SKM-1 (cell line): ENCODE results near the gene TSPAN18.
A peak's percentile ranks its signal among the peaks of the same experiment; 100 is the strongest.

Experiments
- DNase-seq: peaks from one replicate; lab custom pipeline; 2025; ENCODE audit not compliant: unreplicated experiment; lab: John Stamatoyannopoulos, UW

Gene TSPAN18

DNA sequence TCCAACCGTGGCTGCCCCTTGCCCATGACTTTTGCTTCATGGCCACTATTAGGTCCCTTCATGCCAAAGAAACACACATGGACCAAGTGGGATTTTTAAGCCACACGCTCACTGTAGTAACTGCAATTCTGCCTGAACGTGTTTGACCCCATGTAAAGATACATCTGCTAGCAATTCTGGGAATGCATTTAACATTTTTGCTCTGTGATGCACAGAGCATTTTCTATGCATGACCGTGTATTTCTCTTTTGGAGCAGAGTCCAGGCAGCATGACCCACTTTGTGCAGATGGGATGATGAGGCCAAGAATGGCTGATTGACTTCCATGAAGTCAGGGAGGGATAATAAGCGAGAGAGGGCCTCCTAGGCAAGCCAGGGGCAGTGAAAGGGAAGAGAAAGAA lies 115.5 kb downstream of the TSPAN18 start:
- no peak for DNase-seq

DNA sequence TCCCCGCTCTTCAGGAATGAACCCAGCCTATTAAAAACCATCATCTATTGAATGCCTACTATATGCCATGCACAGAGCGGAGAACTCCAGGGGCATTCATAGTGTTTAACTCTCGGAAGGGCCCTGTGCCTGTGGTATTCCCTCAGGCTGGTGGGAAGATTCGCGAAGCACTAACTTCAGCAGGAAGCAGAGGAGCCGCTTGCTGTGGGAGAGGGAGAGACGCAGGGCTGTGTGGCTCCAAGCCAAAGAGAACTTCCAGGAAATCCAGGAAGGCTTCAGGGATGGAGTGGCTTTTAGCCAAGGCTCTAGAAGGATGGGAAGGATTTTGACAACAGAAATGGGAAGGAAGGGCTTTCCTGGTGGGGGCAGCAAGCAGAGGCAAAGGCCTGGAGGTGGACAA lies 120.1 kb downstream of the TSPAN18 start:
- no peak for DNase-seq

DNA sequence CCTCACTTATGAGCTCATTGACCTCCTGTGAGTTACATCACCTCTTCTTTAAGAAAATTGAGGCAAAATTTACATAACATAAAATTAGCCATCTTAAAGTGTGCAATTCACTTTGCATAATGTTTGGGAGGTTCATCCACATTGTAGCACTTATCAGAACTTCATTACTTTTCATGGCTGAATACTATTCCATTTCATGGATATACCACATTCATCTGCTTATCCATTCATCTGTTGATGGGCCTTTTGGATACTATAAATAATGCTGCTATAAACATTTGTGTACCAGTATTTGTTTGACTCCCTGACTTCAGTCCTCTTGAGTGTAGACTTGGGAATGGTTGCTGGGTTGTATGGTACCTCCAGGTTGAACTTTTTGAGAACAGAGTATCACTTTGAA lies 120.6 kb downstream of the TSPAN18 start:
- DNase-seq, result no peak

DNA sequence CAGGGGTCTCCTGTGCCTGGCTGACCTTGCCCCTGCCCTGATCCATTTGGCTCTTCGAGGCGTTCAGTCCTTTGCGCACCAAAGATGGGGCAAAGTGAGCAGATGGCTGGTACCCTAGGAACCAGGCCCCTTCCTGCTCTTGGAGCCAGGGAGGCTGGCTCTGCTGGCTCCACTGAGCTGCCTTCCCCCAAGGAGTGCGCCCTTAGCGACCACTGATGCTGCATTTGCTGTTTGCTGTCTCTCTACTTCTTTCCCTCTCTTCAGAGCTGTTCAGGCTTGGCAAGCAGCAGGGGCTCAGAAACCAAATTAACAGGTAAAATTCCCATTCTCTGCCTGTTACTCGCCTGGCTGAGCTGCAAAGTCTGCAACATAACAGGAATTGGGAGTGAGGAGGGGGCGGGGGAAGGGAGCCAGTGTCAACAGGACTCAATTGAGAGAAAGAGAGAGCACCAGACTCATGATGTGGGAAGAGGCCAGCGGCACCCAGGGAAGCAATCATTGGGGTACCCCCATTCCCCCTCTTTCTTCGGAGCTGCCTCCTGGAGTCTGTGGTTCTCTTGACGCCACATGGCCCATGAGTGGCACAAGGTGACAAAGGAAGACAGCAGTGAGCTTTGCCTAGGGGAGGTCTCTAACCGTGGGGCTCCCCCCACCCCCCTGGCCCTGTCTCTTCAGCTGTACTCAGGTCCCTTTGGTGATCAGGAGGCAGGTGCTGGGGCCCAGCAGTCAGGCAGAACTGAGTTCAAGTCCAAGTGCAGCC lies 121.6 kb downstream of the TSPAN18 start:
- no peak for DNase-seq

DNA sequence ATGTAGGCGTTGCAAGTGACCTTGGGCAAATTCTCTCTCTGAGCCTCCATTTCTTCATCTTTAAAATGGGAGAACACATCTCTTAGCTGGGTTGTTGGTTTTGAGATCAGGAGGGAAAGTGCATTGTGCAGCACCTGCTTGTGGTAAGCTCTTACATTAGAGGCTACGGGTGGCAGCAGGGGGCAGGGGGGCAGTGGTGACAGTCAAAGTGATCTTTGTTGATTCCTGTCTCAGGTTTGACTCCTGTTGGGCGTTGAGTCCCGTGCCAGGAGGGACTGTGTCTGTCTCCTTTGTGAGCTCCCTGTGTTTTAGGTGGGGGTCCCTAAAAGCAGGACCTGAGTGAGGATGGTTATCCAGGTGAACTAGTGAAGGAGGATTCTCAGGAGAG lies 122.2 kb downstream of the TSPAN18 start:
- no peak for DNase-seq

DNA sequence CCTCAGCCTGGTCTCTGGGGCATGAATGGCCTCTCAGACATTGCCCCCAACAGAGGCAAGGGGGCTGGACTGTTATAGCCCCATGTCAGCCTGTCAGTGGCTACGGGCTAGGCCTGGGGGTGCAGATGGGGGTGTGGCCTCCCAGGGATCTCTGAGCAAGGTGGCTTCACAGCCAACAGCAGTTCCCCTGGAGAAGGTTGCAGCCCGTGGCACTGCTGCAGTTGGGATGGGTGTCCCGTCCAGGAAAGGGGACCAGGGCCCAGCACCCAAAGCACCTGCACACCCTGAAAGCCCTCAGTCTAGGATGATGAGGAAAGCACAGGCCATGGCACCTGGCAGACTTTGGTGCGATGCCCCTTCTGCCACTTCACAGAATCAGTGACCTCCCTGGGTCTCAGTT lies 122.7 kb downstream of the TSPAN18 start:
- no peak for DNase-seq

DNA sequence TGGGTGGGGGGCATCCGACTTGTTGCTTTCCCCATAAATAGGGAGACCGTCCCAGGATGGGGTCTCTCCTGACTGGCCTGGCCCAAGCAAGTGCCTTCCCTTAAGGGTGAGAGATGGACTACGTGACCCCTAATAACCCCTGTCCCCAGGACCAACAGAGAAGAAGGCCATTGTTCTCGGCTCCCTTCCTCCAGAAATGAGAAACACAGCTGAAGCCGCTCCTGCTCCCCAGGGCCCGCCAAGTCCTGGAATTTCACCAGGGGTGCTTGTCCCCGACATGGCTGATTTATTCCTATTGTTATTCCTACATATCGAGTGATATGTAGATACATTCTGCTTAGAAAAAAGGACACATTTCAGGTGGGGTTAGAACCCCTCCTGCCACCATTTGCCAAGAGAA lies 123.2 kb downstream of the TSPAN18 start:
- no peak for DNase-seq

DNA sequence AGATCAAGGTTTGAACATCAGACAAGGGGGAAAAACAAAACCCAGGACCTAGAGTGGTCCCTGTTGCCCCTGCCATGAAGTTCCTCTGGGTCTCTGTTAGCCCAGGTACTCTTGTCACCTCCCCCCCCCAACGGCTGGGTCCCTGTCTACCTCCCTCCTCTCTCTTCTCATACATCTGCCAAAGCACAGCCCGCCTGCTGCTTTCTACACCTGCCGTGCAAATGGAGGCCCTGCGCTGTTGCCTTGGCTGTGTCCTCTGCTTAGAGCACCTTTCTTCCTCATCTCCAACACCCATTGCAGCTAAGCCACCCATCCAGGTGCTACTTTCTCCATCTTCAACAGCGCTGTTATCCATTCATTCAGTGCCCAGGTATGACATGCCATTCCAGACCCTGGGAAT lies 124.7 kb downstream of the TSPAN18 start:
- no peak for DNase-seq

DNA sequence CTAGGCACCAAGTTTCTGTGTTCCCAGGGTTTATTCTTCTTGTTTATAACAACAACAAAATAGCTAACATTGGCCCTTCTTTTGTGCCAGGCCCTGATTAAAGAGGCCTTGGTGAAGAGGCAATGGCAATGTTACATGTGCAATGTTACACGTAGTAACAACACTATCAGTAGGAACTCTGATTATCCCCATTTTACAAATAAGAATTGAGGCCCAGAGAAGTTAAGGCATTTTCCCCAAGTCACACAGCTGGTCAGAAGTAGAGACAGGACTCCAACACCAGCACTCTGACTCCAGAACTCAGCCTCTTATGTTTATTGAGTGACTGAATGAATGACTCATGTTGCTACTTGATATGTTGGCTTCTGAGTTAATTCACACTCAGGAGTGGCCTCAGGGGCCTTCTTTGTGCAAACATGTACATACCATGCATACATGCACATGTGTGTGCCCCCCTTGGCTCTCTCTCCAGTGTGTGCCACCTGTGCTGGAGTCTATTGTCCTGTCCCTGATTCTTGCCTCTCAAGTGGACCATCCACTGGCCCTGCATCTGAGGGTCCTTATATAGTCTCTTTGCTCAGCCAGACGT lies 125.5 kb downstream of the TSPAN18 start:
- no peak for DNase-seq

DNA sequence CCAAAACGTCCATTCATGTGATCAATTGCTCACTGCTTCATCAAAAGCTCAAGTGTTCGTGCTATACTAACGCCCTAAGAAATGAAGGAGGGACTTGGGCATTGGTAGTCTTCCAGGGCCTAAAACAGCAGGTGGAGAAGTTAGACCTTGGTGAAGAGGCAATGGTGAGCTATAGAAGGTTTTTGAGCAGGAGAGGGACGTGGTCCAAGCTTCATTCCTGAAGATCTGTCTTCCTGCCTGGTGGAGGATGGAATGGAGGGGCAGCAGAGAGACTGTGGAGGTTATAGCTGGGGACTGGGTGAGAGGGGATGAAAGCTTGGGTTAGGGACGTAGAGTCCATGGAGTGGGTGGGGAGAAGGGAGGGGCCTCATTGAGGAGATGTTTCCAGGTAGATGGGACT lies 126.2 kb downstream of the TSPAN18 start:
- DNase-seq, result no peak

DNA sequence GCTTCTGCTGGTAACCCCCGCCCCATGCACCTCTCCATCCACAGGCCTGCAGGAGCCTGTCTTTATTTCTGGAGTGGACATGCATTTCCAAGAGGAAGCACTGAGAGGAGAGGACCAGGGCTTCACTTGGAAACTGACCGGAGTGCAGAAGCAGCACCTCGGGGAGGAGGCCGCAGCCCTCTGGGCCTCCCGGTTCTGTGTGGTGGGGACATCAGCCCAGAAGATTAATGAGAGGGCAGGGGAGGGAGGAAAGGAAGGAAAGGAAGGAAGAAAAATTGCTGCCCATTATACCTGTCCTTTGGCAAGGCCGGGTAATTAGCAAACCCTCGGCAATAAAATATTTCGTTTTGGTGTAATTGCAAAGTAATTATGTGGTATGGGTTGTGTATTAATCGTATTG lies 126.9 kb downstream of the TSPAN18 start:
- DNase-seq, result no peak

DNA sequence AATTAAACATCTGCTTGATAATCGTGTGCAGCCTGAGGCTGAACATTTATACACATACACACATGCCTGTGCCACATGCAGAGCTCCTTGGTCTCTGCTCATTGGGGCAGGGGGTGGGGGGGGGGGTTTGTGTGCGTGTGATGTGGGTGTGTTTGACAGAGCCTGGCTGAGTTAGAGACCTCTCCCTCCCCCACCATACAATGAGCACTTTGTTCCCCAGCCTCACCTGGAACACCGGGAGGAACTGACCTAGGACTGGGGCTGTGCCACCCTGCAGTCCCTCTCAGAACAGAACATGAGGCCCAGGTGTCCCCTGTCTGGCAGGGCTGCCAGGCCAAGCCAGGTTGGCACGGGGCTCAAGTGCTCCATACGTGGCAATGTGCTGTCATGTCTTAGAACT lies 127.3 kb downstream of the TSPAN18 start:
- no peak for DNase-seq

DNA sequence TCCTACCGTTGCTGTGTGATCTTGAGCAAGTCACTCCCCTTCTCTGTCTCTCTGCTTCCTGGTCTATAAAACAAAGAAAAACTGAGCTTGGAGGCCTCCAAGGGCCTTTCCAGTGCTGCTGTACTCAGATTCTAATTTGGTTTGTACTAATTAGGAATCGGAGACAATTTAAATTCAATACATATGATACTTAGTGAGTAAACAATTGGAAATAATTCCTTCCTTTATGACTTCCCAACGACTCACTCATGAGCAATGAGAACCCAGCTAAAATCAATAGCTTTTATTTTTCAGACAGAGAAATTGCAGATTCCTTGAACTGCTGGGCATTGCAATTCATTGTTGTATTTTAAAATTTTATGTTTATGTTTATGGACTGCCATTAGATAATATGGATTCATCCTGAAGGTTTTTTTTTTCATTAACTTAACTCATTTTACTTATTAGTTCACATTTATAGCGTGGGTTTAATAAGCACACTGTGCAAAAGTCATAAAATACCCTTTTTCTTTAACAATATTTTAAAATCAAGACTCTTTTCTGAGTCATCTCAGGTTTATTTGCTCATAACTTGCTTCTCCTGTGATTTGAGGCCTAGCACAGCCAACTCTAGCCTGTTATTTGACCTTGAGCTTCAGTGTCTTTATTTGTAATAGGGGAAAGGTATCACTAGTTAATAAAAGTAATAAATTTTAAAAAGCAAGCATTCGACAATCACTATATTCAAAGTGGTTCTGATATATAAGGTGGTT lies 128.2 kb downstream of the TSPAN18 start:
- DNase-seq, result no peak

DNA sequence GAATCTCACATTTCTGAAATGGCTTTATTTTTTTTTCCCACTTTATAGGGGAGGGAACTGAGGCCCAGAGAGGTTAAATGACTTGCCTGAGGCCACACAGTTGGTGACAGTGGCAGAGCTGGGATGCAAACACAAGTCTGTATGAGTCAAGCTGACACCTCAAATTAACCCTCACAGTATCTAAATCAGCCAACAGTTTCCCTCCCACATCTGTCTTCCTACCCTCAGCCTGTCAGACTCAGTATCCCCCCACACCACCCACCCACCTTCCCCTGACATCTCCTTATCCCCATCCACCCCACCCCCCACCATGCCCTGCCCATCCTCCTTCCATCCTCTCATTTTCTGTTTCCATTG lies 128.7 kb downstream of the TSPAN18 start:
- DNase-seq, result no peak

DNA sequence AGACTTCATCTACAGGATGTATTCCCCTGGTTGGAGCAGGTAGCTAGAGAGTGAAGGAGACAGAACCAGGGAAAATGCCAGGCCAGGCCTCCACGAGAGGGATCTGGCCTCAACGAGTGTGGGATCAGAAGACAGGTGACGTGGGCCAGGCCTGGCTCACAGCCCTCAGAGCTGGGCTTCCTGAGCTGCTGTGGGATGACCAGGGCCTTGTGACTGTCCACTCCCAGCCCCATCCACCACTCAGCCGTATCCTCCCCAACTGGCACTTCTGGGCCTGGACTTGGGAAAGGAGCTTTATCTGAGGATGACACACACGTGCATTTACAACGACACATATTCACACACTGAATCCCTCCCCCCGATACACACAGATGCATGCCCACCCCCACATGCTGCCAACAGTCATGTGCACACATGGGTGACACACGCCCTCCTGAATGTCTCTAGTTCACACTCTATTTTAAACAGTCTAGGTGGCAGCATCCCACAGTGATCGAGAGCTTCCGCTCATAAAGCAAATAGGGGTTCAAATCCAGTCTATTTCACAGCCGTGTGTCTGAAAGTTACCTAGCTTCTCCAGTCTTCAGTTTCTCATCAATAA lies 130.8 kb downstream of the TSPAN18 start:
- no peak for DNase-seq

DNA sequence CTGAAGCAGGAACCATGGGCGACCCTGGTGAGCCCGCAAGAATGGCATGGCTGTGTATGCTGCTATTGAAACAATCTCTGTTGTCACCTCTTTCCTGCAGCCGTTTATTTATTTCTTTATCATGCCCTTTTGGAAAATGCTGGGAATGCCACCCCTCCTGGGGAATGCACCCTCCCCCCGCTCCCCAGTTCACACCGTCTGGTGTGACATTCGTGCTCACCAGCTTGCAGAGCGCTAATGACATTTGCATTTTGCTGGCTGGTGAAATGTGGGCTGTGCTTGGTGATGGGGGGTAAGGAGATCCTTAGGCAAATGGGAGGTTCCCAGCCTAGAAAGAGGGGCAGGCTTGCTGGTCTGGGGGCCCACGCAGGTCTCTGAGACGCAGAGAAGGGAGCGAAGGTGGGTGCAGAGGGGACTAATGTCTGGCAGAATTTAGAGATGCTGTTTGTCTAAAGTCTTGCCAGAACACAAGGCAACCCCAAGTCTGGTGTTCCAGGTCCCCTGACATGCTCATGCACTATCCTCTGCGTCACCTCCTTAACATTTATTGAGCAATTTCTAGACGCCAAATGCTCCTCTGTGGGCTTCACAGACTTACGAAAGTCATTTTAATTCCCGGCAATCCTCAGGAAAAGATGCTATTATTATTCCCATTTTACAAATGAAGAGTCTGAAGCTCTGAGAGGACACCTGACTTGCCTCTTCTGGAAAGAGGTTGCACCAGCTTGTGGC lies 132.2 kb downstream of the TSPAN18 start:
- DNase-seq, result no peak

DNA sequence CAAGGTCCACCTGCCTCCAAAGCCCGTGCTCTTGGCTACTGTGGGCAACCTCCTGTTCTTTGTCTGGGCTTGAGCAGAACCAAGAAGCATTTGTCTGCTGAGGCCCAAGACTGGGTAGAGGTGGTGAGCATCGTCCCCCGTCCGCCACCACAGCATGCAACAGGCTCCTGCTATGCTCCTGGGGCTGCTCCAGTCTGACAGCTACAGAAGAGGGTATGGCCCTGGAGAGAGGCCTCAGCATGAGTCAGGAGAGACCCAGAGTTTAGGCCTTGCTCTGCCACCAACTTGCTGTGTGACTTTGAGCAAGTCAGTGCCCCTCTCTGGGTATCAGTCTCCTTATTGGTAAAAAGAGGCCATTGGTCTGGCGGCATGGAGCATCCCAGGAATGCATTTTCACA lies 132.8 kb downstream of the TSPAN18 start:
- no peak for DNase-seq

DNA sequence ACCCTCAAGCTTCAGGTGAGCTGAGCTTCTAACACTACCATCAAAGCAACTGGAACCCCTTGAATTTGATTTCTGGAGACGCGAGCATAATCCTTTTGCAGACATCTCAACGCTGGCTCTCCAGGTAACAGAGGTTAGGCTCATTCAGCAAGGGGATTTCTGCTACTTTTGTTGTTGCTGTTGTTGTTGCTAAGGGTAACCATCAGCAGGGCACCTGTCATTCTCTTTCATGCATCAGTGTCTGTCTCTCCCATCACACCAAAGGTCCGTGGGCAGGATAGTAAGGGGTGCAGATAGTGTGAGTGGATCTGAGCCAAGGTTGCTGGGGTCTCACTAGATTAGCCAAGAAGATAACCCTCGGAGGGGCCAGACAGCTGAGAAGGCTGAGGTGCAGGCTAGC lies 133.6 kb downstream of the TSPAN18 start:
- DNase-seq, result no peak

DNA sequence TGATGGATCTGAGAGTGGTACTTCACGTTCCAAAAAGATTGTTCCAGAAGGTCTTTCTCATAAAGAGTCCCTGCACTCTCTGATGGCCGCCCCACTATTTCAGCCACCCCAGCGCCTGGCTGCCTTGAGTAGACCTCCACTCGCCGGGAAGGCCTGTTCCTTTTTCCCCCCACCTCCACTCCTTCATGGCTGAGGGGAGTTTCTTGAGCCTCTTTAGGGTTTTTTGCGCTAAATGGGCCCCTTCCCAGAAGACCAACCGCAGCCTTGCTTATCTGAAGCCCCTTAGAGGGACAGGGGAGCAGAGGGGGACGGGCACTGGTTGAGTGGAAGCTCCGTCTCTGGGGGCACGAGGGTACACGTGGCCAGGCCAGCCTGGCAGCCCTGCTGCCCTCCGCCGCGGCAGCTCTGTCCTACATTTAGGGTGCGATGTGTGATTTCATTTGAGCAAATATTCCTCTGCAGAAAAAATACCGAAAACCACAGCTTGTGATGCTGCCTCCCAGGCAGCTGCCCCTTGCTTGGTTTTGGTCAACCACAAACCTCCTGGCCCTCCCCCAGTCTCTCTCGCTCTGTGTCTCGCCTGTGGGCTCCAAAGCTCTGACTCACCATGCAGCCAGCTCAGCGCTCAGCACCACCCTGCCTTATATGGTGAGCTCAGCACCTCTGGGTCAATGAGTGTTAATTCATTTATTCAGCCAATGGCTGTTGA lies 135.2 kb downstream of the TSPAN18 start:
- DNase-seq, result peak; percentile 69

DNA sequence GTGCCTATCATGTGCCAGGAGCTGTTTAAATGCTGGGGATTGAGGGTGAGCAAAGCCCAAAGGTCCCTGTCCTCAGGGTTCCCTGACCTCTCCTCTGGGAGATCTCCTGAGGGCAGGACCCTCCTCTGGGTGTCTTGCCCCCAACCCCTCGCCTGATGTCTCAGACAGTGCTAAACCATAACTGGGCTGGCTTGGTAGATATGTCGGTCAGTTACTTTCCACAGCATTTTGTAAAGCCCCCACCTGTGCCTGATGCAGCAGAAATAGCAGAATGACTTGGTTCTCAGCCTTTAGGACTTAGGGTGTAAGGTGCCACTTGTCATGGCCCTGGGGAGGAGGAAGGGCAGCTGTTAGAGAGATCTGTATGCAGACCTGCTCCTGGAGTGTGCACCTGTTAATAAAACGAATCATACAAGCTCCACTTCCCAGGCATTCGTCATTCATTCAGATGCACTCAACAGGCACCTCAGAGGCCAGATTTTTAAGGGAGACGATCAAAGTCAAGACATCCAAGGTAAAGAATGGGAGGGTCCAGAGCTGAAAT lies 135.9 kb downstream of the TSPAN18 start:
- no peak for DNase-seq
